Ovary (tissue), 9 donors: ENCODE data around the gene FGF12. TPM values are rescaled to one million over a fixed set of nuclear protein-coding genes. Genes with fewer than 3 reads are reported as not detected.
"Not testable (repeated sequence)": the region's sequence is repeated elsewhere in the genome, so short reads cannot be mapped to it uniquely, and the experiment has no call there.

Experiments
- DNase-seq, 5 donors: peaks; one replicate each; pipeline ENCODE4 v3.0.0-alpha.2; 2019 to 2020
- H3K27ac ChIP-seq, 2 donors: fragments of 200-600 bp; one replicate each; pipeline versions ENCODE4 v1.5.1 to v1.8.0; 2019 to 2022
- H3K27me3 ChIP-seq: fragments of 200-600 bp; one replicate; pipeline ENCODE4 v1.8.0; 2022
- H3K36me3 ChIP-seq: fragments of 200-600 bp; sonication (generic); one replicate; pipeline ENCODE4 v1.5.1; 2019
- H3K4me1 ChIP-seq: one replicate; pipeline ENCODE4 v1.8.1; 2013; ENCODE audit warnings: mild to moderate bottlenecking, moderate library complexity; ENCODE audit not compliant: insufficient read depth
- H3K4me3 ChIP-seq: fragments of 200-600 bp; sonication (generic); one replicate; pipeline ENCODE4 v1.5.1; 2017
- H3K9me3 ChIP-seq, 2 donors: fragments of 200-600 bp in 1 of 2; sonication (generic) in 1 of 2; one replicate each; pipeline versions ENCODE4 v1.5.1 to v1.8.1; 2013 to 2019; ENCODE audit warnings: mild to moderate bottlenecking in 1 of 2, moderate library complexity in 1 of 2
- EP300 ChIP-seq: sonication (generic); formaldehyde crosslinking; IDR thresholded peaks from one replicate; pipeline ENCODE4 v1.6.1; 2017; ENCODE audit warnings: antibody characterized with exemption
- POLR2A ChIP-seq: fragments of 450-650 bp; IDR thresholded peaks from one replicate; pipeline ENCODE4 v1.6.1; 2017; ENCODE audit warnings: antibody characterized with exemption, mild to moderate bottlenecking, moderate library complexity
- WGBS, 3 donors: extraction: QIAGEN DNeasy Blood & Tissue Kit in 1 of 3; methylation state at CpG; one replicate each; pipeline versions ENCODE4 v1.1.5 to v1.1.7; 2013 to 2017; 5-methylcytosine and 5-hydroxymethylcytosine counted together
- intact Hi-C, 4 donors: fragments of 100-400 bp; cut with DNase I; formaldehyde crosslinking; loops; one replicate each; pipeline versions ENCODE4 v1.11.0 to v1.15.1; 2022 to 2023
- polyA plus RNA-seq, 2 donors: library from polyadenylated mRNA; stranded (reverse); fragments of 200-250 nt in 1 of 2; fragments of 350-450 nt in 1 of 2; fragmentation: Illumina TruSeq in 1 of 2; extraction: RNeasy Lipid Tissue Mini Kit (QIAGEN cat#74804) in 1 of 2; gene quantifications; one replicate each; pipeline ENCODE4 v1.2.3, GENCODE V29; 2013 to 2014
- total RNA-seq, 7 donors: library from RNA; depleted of rRNA in 2 of 7; stranded (reverse); fragments of >200 nt in 2 of 7; fragmentation: NEBNext Ultra II Directional in 3 of 7; extraction: Animal tissue kit (Norgen Biotek cat#: 25700) in 3 of 7; gene quantifications; one replicate each; pipeline versions ENCODE4 v1.1.0 to v1.2.4, GENCODE V29; 2016 to 2023
- TF ChIP-seq, protein P1 (sequence below), 3 donors: fragments of 450-650 bp in 2 of 3; fragments of 200-600 bp in 1 of 3; IDR thresholded peaks; one replicate each; pipeline versions ENCODE4 v1.5.1 to v1.8.0; 2016 to 2022; ENCODE audit warnings: antibody characterized with exemption in 3 of 3, mild to moderate bottlenecking in 1 of 3
- donor health status: DM: no; HTN: no; CAD: no; lungs with moderate emphysema.
- donor health status: DM: no; HTN: no; CAD: no.
- donor health status: Bipolar disorder and iron deficiency.
- donor health status: DM: yes; HTN: yes; CAD: no.
- donor health status: DM: no; HTN: no; CAD: no.
- donor health status: DM: yes; HTN: yes; CAD: no.

The FGF12 gene
- total and polyA plus RNA-seq, 9 donors = 0.24 to 4.0 (median 1.7) TPM

DNA sequence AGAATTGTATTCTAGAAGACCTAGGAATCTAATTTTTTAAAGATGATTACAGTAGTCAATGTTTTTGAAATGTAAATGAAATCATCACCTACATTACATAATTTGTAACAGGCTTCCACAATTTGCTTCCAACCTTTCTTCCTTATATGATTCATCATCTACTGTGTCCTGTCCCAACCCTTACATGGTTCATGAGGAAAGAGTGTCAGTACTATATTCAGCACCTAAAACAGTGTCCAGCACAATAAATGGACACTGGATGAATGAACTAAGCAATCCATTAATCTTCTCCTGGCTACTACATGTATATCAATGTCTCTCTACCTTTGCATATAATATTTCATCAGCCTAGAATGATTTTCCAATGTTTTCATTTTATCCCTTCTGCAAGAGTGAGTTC is 12.2 kb downstream of the FGF12 start:
- Histone ChIP-seq H3K4me1 (no peaks in the 10 kb centered on the region), H3K4me3 (no peak overlapping the region), H3K9me3 (no peaks in the 10 kb centered on the region), H3K27me3 (no peaks in the 10 kb centered on the region), H3K36me3 (no peaks in the 10 kb centered on the region), H3K27ac (no peak overlapping the region)
- no peak for DNase-seq
- intact Hi-C loops = no loop called here
- TF ChIP-seq POLR2A (no peak), EP300 (no peak)
- TF ChIP-seq, protein P1, sequence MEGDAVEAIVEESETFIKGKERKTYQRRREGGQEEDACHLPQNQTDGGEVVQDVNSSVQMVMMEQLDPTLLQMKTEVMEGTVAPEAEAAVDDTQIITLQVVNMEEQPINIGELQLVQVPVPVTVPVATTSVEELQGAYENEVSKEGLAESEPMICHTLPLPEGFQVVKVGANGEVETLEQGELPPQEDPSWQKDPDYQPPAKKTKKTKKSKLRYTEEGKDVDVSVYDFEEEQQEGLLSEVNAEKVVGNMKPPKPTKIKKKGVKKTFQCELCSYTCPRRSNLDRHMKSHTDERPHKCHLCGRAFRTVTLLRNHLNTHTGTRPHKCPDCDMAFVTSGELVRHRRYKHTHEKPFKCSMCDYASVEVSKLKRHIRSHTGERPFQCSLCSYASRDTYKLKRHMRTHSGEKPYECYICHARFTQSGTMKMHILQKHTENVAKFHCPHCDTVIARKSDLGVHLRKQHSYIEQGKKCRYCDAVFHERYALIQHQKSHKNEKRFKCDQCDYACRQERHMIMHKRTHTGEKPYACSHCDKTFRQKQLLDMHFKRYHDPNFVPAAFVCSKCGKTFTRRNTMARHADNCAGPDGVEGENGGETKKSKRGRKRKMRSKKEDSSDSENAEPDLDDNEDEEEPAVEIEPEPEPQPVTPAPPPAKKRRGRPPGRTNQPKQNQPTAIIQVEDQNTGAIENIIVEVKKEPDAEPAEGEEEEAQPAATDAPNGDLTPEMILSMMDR (IDR thresholded peaks at IDR 0.05) = no peak

DNA sequence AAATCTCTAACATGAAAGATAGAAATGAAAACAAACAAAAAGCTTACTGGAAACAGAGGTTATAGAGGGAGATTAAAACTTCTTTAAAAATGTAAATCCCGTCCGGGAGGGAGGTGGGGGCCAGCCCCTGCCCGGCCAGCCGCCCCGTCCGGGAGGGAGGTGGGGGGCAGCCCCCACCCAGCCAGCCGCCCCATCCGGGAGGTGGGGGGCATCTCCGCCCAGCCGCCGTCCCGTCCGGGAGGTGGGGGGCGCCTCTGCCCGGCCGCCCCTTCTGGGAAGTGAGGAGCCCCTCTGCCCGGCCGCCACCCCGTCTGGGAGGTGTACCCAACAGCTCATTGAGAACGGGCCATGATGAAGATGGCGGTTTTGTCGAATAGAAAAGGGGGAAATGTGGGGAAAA is 16.2 kb downstream of the FGF12 start:
- 86 to 96% (median 89%) methylated on average over 22 of the region's 22 CpGs for WGBS, 3 donors
- intact Hi-C loops = not testable (repeated sequence)

GRCh38 chr3:192710366-192710765 is 17.0 kb downstream of the FGF12 start:
- intact Hi-C loops = no loop called here
- no peak overlapping the region for H3K4me3 ChIP-seq
- no peak overlapping the region for H3K27ac ChIP-seq
- WGBS, 3 donors = 36 to 61% (median 37%) methylated on average over 1 of the region's 1 CpG
- no peaks in the 10 kb centered on the region for H3K9me3 ChIP-seq
- H3K36me3 ChIP-seq = no peaks in the 10 kb centered on the region
- TF ChIP-seq, protein P1 (IDR thresholded peaks at IDR 0.05) = no peak
- TF ChIP-seq EP300 (no peak), POLR2A (no peak)
- DNase-seq = no peak
- no peaks in the 10 kb centered on the region for H3K4me1 ChIP-seq
- no peaks in the 10 kb centered on the region for H3K27me3 ChIP-seq

More for the DNA sequence above, 16.2 kb downstream of the FGF12 start:
- H3K4me1 ChIP-seq, H3K27ac ChIP-seq, H3K36me3 ChIP-seq, H3K9me3 ChIP-seq, H3K4me3 ChIP-seq, H3K27me3 ChIP-seq, DNase-seq: not testable (repeated sequence)

DNA sequence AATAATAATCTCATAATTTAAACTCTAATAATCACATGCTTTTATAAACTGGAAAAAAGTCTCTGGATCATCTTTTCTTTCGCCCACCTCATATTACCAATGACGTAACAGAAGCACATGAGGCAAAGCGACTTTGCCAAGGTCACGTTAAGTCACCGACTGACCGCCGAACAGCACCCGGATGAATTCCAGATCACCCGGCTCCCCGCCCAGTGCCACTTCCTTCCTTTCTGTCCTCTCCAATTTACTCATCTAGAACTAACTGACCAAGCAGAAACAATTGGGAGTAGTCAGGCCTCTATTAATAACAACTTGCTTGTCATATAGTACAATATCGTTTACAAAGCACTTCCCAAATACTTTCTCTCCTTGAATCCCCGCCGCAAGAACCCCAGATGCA is 21.1 kb downstream of the FGF12 start:
- no peaks in the 10 kb centered on the region for H3K4me1 ChIP-seq
- no peak for DNase-seq
- TF ChIP-seq, protein P1 (IDR thresholded peaks at IDR 0.05) = no peak
- 86 to 91% (median 90%) methylated on average over 13 of the region's 13 CpGs for WGBS, 3 donors
- no peak overlapping the region for H3K4me3 ChIP-seq
- H3K27me3 ChIP-seq = no peaks in the 10 kb centered on the region
- no peaks in the 10 kb centered on the region for H3K9me3 ChIP-seq
- intact Hi-C loops = no loop called here
- no peaks in the 10 kb centered on the region for H3K36me3 ChIP-seq
- no peak overlapping the region for H3K27ac ChIP-seq

DNA sequence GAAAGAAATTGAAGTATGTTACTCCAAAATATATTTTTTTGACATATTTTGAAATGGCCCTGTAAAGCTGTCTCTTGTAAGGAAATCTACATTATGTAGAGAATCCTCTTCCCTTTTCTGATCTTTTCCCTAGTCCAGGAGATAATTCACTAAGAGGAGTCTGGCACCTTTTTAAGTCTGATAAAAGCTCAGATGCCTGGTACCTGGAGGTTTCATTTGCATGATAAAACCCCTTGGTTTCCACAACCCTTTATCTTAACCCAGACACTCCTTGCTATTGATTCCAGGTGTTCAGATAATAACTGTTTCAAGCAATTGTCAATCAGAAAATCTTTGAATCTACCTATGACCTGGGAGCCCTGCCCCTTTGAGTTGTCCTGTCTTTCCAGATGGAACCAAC is 26.5 kb downstream of the FGF12 start:
- Histone ChIP-seq H3K9me3 (no peaks in the 10 kb centered on the region), H3K27ac (no peak overlapping the region), H3K4me1 (no peaks in the 10 kb centered on the region), H3K27me3 (no peaks in the 10 kb centered on the region), H3K4me3 (no peak overlapping the region), H3K36me3 (no peaks in the 10 kb centered on the region)
- TF ChIP-seq, protein P1 (IDR thresholded peaks at IDR 0.05) = no peak
- no peak for TF ChIP-seq POLR2A
- TF ChIP-seq EP300 = no peak
- intact Hi-C loops = no loop called here
- no peak for DNase-seq
